Stimulated activated naive CD4-positive, alpha-beta T cell treated with Interleukin-2 at 50 U/mL for 16 hours (primary cell): ENCODE data around the gene AMIGO3.
"Not testable (repeated sequence)": the region's sequence is repeated elsewhere in the genome, so short reads cannot be mapped to it uniquely, and the experiment has no call there.

Experiments used
- DNase-seq: peaks from one replicate; lab custom pipeline; 2025; lab: John Stamatoyannopoulos, UW

Gene AMIGO3

GRCh38 chr3:49719214-49719884 lies at the start of gene AMIGO3:
Gene AMIGO3, minus strand, starts transcription at chr3:49719684. Its CDS starts 219 bp downstream, at chr3:49719465.
- DNase-seq: peak; percentile 88

GRCh38 chr3:49763981-49764380 lies 44.5 kb upstream of the AMIGO3 start:
- DNase-seq: no peak

GRCh38 chr3:49761661-49762060 lies 42.2 kb upstream of the AMIGO3 start:
- DNase-seq: no peak

GRCh38 chr3:49759226-49759625 lies 39.7 kb upstream of the AMIGO3 start:
- no peak for DNase-seq

GRCh38 chr3:49757197-49757596 lies 37.7 kb upstream of the AMIGO3 start:
- DNase-seq: no peak

- DNase-seq: no peak
Measured at GRCh38 chr3:49756036-49756435, 36.6 kb upstream of the AMIGO3 start.

- no peak for DNase-seq
Measured at GRCh38 chr3:49754536-49754935, 35.1 kb upstream of the AMIGO3 start.

- DNase-seq: no peak
Measured at GRCh38 chr3:49751501-49751900, 32.0 kb upstream of the AMIGO3 start.

- DNase-seq: no peak
Measured at GRCh38 chr3:49750056-49750455, 30.6 kb upstream of the AMIGO3 start.

GRCh38 chr3:49748874-49749273 lies 29.4 kb upstream of the AMIGO3 start:
- not testable (repeated sequence) for DNase-seq

GRCh38 chr3:49747792-49748480 lies 28.5 kb upstream of the AMIGO3 start:
- no peak for DNase-seq

- no peak for DNase-seq
Measured at GRCh38 chr3:49745986-49746385, 26.5 kb upstream of the AMIGO3 start.

GRCh38 chr3:49740427-49740826 lies 20.9 kb upstream of the AMIGO3 start:
- no peak for DNase-seq

- DNase-seq: no peak
Measured at GRCh38 chr3:49738067-49738713, 18.7 kb upstream of the AMIGO3 start.

- no peak for DNase-seq
Measured at GRCh38 chr3:49734752-49735151, 15.3 kb upstream of the AMIGO3 start.

GRCh38 chr3:49733551-49733950 lies 14.1 kb upstream of the AMIGO3 start:
- DNase-seq: no peak

- no peak for DNase-seq
Measured at GRCh38 chr3:49732597-49732996, 13.1 kb upstream of the AMIGO3 start.

GRCh38 chr3:49729966-49730609 lies 10.6 kb upstream of the AMIGO3 start:
- no peak for DNase-seq

- no peak for DNase-seq
Measured at GRCh38 chr3:49727924-49728361, 8.5 kb upstream of the AMIGO3 start.

- no peak for DNase-seq
Measured at GRCh38 chr3:49727154-49727923, 7.9 kb upstream of the AMIGO3 start.

GRCh38 chr3:49725906-49726681 lies 6.6 kb upstream of the AMIGO3 start:
- DNase-seq: no peak
